Stimulated activated CD4-positive, alpha-beta T cell treated with anti-CD3 and anti-CD28 coated beads, Interleukin-2, amount 100 ng/mL, for 48 hours (primary cell): ENCODE results near the gene DEPDC7.

Experiments
- DNase-seq, 2 donors: peaks; one replicate each; pipeline ENCODE4 v3.0.0-alpha.2; 2020

The DEPDC7 gene

DNA sequence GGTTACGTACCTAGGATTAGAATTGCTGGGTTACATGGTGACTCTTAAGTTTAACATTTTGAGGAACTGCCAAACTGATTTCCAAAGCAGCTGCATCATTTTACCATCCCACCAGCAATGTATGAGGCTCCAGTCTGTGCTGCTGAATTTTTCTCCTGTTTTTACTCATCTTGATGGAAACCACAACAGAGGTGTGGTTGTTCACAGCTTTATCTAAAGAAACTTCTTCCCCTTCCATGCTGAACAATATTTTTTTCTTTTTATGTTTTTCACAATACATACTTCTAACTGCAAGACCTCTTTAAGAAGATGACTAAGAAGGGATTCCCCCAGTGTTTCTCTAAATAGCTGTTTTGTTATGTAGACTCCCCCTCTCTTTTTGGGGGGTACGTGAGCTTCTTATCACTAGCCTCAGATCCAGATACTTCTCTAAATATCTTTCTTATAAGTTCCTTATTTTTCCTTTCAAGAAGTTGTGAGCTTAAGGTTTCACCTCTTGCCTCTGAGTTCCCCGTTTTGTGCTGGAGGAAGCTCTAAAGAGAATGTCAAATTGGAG lies 47.7 kb downstream of the DEPDC7 start:
- DNase-seq, result no peak

DNA sequence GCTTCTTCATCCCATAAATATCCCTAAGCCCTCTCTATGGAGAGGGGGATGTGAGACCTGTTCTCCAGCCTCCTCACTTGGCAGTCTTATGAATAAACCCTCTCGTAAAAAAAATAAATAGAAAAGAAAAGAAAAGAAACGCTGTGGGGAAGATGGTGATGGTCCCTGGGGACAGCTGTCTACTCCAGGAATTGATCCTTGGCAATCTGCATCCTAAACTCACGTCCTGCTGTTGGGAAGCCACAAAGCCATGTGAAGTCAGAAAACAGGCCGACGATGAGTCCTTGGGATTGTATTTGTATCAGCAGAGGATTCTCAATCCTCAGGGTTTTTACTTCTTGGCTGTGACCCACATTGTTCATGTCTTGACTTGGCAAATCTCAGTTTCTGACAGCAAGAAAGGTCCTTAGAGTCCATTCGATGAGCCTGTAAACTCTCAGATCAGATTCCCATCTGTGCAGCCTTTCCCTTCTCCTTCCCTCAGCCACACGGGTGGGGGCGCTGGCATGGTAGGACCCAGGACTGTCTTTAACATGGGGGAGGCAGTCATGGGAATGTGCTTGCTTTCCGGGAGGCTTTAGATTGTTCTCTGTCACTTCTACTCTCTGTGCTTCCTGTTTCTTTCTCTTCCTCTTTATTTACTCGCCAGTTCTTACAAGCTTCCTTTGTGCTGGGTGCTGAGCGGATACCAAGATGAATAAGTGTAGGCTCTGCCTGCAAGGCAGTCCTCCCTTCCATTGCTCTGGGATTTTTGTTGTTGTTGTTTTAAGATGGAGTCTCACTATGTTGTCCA lies 48.6 kb downstream of the DEPDC7 start:
- DNase-seq, result no peak

DNA sequence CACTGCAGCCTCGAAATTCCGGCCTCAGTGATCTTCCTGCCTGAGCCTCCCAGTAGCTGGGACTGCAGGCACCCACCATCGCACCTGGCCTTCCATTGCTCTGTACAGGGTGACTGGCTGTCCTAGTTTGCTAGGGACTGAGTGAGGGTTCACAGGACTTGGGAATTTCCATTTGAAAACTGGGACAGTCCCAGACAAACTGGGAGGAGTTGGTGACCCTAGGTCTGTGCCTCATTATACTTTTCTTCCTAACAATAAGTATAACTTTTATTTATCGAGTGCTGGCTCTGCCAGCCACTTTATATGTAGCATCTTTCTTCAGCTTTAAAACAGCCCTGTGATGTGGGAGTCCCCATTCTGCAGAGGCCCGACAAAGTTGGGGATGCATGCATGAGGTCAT lies 49.2 kb downstream of the DEPDC7 start:
- DNase-seq, result no peak

DNA sequence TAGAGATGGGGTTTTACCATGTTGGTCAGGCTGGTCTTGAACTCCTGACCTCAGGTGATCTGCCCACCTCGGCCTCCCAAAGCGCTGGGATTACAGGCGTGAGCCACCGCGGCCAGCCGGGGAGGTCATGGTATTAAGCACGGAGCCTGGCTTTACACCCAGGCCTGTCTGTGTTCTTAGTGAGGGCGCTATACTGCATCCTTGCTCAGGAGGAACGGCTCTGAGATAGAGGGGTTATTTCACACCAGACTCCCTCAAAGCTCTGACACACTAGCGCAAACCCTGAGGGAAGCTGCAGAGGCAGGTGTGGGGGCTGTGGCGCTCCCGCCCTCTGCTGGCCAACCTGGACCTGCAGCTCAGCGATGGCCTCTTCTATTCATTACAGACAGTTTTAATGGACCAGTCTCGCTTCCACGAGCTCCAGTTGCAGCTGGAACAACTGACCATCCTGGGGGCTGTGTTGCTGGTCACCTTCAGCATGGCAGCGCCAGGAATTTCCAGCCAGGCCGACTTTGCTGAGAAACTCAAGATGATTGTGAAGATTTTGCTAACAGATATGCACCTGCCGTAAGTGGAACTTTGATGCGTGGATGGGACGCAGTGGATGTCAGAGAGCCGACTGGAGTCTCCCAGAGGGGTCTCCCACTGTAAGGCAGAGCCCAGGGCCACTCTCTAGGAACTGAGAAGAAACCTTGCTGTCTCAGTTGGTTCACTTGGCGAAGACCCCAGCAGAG lies 49.9 kb downstream of the DEPDC7 start:
- peak; percentile 63 to 68 for DNase-seq

DNA sequence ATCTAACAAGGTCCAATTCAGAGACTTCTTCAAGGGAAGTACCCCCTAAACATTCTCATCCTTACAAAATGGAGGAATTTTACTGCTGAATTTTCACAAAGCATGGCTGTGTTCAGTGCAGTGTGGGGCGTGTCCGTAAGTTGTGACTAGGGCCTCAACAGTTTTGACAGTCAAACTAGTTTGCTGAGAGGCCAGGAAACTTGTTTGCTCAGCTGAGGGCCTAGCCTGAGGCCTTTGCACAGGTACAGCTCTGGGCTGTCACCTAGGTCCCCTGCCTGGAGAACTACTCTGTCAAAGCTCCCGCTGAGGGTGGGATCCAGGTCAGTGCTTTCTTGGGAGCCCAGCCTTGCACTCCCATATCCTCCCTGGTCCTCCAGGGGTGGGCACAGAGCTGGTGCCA lies 51.6 kb downstream of the DEPDC7 start:
- DNase-seq, result no peak

DNA sequence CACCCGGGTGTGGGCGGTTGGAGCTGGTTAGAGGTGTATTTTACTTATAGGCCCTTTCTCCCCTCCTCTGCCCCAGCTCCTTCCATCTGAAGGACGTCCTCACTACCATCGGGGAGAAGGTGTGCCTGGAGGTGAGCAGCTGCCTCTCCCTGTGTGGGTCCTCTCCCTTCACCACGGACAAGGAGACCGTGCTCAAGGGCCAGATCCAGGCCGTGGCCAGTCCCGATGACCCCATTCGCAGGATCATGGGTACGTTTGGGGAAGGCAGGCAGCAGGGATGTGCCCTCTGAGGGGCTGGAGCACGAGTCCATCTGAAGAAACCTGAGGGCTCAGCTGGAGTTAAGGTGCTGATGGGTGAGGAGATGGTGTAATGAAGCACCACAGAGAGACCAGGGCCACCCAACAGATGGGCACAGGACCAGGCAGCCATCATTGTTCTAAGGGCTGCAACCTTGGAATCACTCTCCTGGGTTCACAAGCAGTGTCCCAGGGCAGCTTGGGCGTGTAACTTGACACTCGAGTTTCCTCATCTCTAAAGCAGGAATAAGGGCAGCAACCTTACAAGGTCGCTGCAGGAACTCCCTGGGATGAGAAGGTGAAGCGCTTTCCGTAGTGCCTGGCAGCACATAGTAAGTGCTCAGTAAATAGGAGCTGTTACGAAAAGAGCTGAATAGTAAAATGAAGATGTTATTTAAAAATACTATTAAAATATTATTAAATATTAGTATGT lies 53.1 kb downstream of the DEPDC7 start:
- no peak for DNase-seq

DNA sequence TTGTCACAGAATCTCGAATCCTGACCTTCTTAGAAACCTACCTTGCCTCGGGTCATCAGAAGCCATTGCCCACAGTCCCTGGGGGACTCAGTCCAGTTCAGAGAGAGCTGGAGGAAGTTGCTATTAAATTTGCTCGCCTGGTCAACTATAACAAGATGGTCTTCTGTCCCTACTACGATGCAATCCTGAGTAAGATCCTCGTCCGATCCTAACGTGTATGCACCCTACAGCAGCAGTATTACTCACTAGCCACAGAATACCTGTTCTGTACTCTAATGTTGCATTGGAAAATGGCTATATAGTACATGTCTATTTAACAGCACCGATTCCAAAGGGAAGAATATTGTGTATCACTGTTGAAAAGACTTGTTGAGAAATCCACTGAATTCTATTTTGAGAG lies 56.8 kb downstream of the DEPDC7 start:
- DNase-seq, result no peak
